ENCODE measurements around the gene GNS. TPM values are rescaled to one million over a fixed set of nuclear protein-coding genes. Genes with fewer than 3 reads are reported as not detected.

GNS gene
- total RNA-seq, 1 experiment from 2014 or later = 85.1 TPM

DNA sequence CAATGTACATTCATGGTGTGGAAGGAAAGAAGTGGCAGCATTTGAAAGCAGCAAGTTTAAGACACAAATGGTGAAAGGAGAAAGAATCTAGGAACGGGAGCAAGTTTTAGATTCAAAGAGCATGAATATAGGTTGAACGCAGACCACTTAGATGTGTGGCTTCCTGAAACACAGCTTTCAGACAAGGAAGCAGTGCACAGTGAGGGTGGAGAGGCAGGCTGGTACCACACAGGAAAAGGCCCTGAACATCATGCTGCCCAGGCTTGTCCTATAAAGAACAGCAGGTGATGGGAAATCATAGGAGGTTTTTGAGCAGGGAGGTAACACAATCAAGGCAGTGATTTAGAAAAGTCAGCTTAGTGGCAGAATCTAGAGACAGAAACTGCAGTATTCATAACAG is 35.6 kb downstream of the GNS start:
- no peaks in the 10 kb centered on the region for H3K27me3 Mint-ChIP-seq (ENCODE audit: unreplicated experiment)
- no peak for TF ChIP-seq CTCF (IDR thresholded peaks at IDR 0.05; ENCODE audit: unreplicated experiment)
- H3K4me1 Mint-ChIP-seq (ENCODE audit: low read depth, unreplicated experiment) = peaks cover 10% of the 10 kb centered on the region
- intact Hi-C loops (cut with micrococcal nuclease; ENCODE audit: unreplicated experiment) = no loop called here
- BruUV-seq (replicated peaks) = no TSS peak
- peaks cover 32% of the 10 kb centered on the region for H3K36me3 Mint-ChIP-seq (ENCODE audit: insufficient read depth, unreplicated experiment)
- H3K9me3 Mint-ChIP-seq (ENCODE audit: low read depth, unreplicated experiment) = no peaks in the 10 kb centered on the region
- CTCF ChIA-PET = no interaction called here
- no peak for DNase-seq
- no peak overlapping the region for H3K27ac Mint-ChIP-seq (ENCODE audit: unreplicated experiment)
- no peak overlapping the region for H3K4me3 Mint-ChIP-seq (ENCODE audit: low read depth, unreplicated experiment)

- intact Hi-C loops (cut with micrococcal nuclease; ENCODE audit: unreplicated experiment) = no loop called here
- H3K4me3 Mint-ChIP-seq (ENCODE audit: low read depth, unreplicated experiment) = no peak overlapping the region
- H3K36me3 Mint-ChIP-seq (ENCODE audit: insufficient read depth, unreplicated experiment) = peaks cover 33% of the 10 kb centered on the region
Observed at GRCh38 chr12:64722835-64723234, 36.4 kb downstream of the GNS start.

GRCh38 chr12:64720884-64721283 is 38.3 kb downstream of the GNS start:
- CTCF ChIA-PET = no interaction called here
- TF ChIP-seq CTCF (IDR thresholded peaks at IDR 0.05; ENCODE audit: unreplicated experiment) = no peak
- Mint-ChIP-seq H3K4me3 (ENCODE audit: low read depth, unreplicated experiment) (no peak overlapping the region), H3K27me3 (ENCODE audit: unreplicated experiment) (no peaks in the 10 kb centered on the region), H3K4me1 (ENCODE audit: low read depth, unreplicated experiment) (peaks cover 10% of the 10 kb centered on the region), H3K36me3 (ENCODE audit: insufficient read depth, unreplicated experiment) (peaks cover 48% of the 10 kb centered on the region), H3K9me3 (ENCODE audit: low read depth, unreplicated experiment) (no peaks in the 10 kb centered on the region), H3K27ac (ENCODE audit: unreplicated experiment) (no peak overlapping the region)
- intact Hi-C loops (cut with micrococcal nuclease; ENCODE audit: unreplicated experiment) = no loop called here
- BruUV-seq (replicated peaks) = no TSS peak
- DNase-seq = no peak

More at GRCh38 chr12:64722835-64723234, 36.4 kb downstream of the GNS start:
- Mint-ChIP-seq H3K27ac (ENCODE audit: unreplicated experiment) (no peak overlapping the region), H3K27me3 (ENCODE audit: unreplicated experiment) (no peaks in the 10 kb centered on the region), H3K9me3 (ENCODE audit: low read depth, unreplicated experiment) (no peaks in the 10 kb centered on the region), H3K4me1 (ENCODE audit: low read depth, unreplicated experiment) (peaks cover 10% of the 10 kb centered on the region)
- no TSS peak for BruUV-seq (replicated peaks)
- no peak for TF ChIP-seq CTCF (IDR thresholded peaks at IDR 0.05; ENCODE audit: unreplicated experiment)
- no peak for DNase-seq
- CTCF ChIA-PET = no interaction called here

DNA sequence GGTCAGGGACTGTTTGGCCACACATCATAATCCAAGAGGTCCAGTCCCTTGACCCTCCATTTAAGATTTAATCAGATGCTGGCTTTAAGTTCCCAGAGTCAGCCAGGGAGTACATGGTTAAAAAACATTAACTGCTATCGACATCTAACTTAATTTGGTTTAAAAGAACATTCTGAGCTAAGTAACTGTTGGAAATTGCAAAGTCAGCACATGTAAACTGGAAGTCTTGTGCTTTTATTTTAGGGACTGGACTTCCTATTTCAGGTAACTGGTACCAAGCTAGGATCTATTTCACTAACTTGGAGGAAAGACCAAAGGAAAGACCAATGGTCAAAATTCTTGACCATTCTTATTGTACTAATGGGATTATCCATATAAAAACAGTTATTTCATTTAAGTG is 40.6 kb downstream of the GNS start:
- Mint-ChIP-seq H3K4me1 (ENCODE audit: low read depth, unreplicated experiment) (peaks cover 6% of the 10 kb centered on the region), H3K36me3 (ENCODE audit: insufficient read depth, unreplicated experiment) (peaks cover 60% of the 10 kb centered on the region), H3K27ac (ENCODE audit: unreplicated experiment) (no peak overlapping the region), H3K4me3 (ENCODE audit: low read depth, unreplicated experiment) (no peak overlapping the region), H3K9me3 (ENCODE audit: low read depth, unreplicated experiment) (no peaks in the 10 kb centered on the region), H3K27me3 (ENCODE audit: unreplicated experiment) (no peaks in the 10 kb centered on the region)
- no peak for TF ChIP-seq CTCF (IDR thresholded peaks at IDR 0.05; ENCODE audit: unreplicated experiment)
- intact Hi-C loops (cut with micrococcal nuclease; ENCODE audit: unreplicated experiment) = no loop called here
- no TSS peak for BruUV-seq (replicated peaks)
- no peak for DNase-seq
- CTCF ChIA-PET = no interaction called here

All from Calu3 (cell line).